GM23338 (cell line): ENCODE data around the gene SLC9A1.

ENCODE experiments used
- EZH2 ChIP-seq: fragments of 200-600 bp; sonication (generic); IDR thresholded peaks from one replicate; pipeline ENCODE4 v1.8.0; 2017; ENCODE audit warnings: antibody characterized with exemption, mild to moderate bottlenecking, low read depth; ENCODE audit not compliant: unreplicated experiment
- EZH2phosphoT487 ChIP-seq: fragments of 200-600 bp; sonication (generic); IDR thresholded peaks from one replicate; pipeline ENCODE4 v1.8.1; 2018; ENCODE audit warnings: antibody characterized with exemption; ENCODE audit not compliant: unreplicated experiment
- POLR2AphosphoS5 ChIP-seq: IDR thresholded peaks from 2 replicates; pipeline ENCODE4 v1.6.1; 2016; ENCODE audit warnings: antibody characterized with exemption, low read depth
- TF ChIP-seq, protein P1 (sequence below), 2 experiments: fragments of 200-600 bp in 1 of 2; sonication (generic) in 1 of 2; conservative IDR thresholded peaks; 2 replicates each; pipeline versions ENCODE4 v1.5.1 to v1.6.1; 2016 to 2017; ENCODE audit warnings: antibody characterized with exemption in 2 of 2, low read depth in 2 of 2, mild to moderate bottlenecking in 2 of 2, moderate library complexity in 1 of 2
- TF ChIP-seq, protein P2 (sequence below): IDR thresholded peaks from one replicate; pipeline ENCODE4 v1.6.1; 2018; ENCODE audit warnings: antibody characterized with exemption; ENCODE audit not compliant: unreplicated experiment

DNA sequence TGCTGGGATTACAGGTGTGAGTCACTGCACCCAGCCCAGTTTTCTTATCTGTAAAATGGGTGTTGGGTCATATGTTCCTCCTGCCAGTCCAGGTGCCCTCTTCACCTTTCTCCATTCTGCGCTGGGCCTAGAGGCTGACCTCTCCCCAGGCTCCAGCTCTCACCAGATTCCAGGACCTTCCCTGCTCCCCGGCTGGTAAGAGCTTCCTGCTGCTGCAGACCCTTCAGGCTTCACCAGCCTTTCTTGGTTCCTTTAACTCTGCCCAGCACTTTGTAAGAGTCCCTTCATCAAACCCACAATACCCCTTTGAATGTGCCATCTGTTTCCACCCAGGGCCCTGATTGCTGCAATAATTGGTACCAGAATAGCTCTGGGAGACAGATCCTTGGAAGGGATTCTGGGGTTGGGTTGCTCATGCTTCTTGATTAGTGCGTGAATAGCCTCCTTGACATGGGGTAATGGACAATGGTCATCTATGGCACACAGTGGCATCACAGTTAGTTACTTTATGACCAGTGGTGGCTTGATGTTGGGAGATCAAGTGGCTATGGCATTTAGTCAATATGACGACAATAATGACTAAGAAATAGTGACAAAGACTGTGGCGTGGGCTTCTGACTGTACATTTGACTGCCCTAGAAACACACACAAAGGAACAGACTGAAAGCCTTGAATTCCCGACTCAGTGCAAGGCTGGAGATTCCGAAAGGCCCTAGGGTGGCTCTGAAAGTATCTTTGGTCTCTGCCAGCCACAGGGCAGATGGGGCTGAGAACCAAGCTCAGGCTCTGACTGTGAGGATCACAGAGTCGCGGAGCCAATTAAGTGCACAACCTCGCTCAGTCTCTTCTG, 67.3 kb downstream of the SLC9A1 start:
- TF ChIP-seq POLR2AphosphoS5 (no peak), EZH2 (no peak), EZH2phosphoT487 (no peak)
- TF ChIP-seq, protein P1, sequence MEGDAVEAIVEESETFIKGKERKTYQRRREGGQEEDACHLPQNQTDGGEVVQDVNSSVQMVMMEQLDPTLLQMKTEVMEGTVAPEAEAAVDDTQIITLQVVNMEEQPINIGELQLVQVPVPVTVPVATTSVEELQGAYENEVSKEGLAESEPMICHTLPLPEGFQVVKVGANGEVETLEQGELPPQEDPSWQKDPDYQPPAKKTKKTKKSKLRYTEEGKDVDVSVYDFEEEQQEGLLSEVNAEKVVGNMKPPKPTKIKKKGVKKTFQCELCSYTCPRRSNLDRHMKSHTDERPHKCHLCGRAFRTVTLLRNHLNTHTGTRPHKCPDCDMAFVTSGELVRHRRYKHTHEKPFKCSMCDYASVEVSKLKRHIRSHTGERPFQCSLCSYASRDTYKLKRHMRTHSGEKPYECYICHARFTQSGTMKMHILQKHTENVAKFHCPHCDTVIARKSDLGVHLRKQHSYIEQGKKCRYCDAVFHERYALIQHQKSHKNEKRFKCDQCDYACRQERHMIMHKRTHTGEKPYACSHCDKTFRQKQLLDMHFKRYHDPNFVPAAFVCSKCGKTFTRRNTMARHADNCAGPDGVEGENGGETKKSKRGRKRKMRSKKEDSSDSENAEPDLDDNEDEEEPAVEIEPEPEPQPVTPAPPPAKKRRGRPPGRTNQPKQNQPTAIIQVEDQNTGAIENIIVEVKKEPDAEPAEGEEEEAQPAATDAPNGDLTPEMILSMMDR (conservative IDR thresholded peaks at IDR 0.05; ENCODE audit: low read depth in 2 of 2) = no peak
- TF ChIP-seq, protein P2, sequence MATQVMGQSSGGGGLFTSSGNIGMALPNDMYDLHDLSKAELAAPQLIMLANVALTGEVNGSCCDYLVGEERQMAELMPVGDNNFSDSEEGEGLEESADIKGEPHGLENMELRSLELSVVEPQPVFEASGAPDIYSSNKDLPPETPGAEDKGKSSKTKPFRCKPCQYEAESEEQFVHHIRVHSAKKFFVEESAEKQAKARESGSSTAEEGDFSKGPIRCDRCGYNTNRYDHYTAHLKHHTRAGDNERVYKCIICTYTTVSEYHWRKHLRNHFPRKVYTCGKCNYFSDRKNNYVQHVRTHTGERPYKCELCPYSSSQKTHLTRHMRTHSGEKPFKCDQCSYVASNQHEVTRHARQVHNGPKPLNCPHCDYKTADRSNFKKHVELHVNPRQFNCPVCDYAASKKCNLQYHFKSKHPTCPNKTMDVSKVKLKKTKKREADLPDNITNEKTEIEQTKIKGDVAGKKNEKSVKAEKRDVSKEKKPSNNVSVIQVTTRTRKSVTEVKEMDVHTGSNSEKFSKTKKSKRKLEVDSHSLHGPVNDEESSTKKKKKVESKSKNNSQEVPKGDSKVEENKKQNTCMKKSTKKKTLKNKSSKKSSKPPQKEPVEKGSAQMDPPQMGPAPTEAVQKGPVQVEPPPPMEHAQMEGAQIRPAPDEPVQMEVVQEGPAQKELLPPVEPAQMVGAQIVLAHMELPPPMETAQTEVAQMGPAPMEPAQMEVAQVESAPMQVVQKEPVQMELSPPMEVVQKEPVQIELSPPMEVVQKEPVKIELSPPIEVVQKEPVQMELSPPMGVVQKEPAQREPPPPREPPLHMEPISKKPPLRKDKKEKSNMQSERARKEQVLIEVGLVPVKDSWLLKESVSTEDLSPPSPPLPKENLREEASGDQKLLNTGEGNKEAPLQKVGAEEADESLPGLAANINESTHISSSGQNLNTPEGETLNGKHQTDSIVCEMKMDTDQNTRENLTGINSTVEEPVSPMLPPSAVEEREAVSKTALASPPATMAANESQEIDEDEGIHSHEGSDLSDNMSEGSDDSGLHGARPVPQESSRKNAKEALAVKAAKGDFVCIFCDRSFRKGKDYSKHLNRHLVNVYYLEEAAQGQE = no peak
